ENCODE data around the gene KLRG1.

The KLRG1 gene

DNA sequence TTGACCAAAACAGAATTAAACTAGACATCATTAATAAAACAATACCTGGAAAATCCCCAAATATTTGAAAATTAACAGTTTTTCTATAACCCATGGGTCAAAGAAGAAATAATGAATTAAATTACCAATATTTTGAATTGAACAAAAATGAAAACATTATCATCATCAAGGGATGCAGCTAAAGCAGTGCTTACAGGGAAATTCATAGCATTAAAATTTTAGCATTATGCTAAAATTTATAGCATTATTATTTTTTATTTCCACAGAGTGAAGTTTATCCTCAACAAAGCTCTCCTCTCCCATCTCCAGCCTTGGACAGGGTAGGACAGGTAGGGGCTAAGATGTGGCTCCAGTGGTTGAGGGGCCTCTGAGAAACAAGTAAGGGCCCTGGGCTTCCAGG lies 20.6 kb upstream of the KLRG1 start:
- Histone ChIP-seq H2BK120ac (ENCODE audit: insufficient read depth, low read length, poor library complexity) (no peak overlapping the region), H3K4ac (ENCODE audit: low read depth, low read length) (no peak overlapping the region), H3K9ac (ENCODE audit: low read length) (no peak overlapping the region), H3K18ac (ENCODE audit: low read length) (no peak overlapping the region), H4K12ac (ENCODE audit: low read depth, low read length) (no peak overlapping the region), H3K14ac (ENCODE audit: low read length) (no peak overlapping the region), H3K27ac (ENCODE audit: low read depth, low read length) (no peak overlapping the region), H3K36me3 (ENCODE audit: control insufficient read depth in 1 of 2, insufficient read depth in 2 of 2, low read length in 2 of 2) (peaks cover 0 to 2% of the 10 kb centered on the region in 2 experiments), H3K4me3 (ENCODE audit: low read depth, low read length) (no peak overlapping the region), H2BK5ac (ENCODE audit: low read depth, low read length, poor library complexity) (no peak overlapping the region), H3K9me3 (ENCODE audit: insufficient read depth, low read depth, low read length) (peaks cover 5% of the 10 kb centered on the region), H3K23ac (ENCODE audit: low read length) (no peak overlapping the region), H2BK12ac (ENCODE audit: low read length) (no peak overlapping the region), H3K79me2 (ENCODE audit: control insufficient read depth, insufficient read depth, low read length, poor library complexity) (no peaks in the 10 kb centered on the region), H3K4me2 (ENCODE audit: low read length) (no peak overlapping the region), H3K4me1 (ENCODE audit: control insufficient read depth in 1 of 2, insufficient read depth in 2 of 2, low read length in 2 of 2) (no peaks in the 10 kb centered on the region), H4K91ac (ENCODE audit: low read depth, low read length) (no peak overlapping the region), H2AFZ (ENCODE audit: insufficient read depth, low read length, poor library complexity) (no peak overlapping the region), H4K8ac (ENCODE audit: low read depth, low read length) (no peak overlapping the region), H3K27me3 (ENCODE audit: insufficient read depth, low read length) (no peaks in the 10 kb centered on the region), H2AK5ac (ENCODE audit: low read length) (no peak overlapping the region), H3K79me1 (ENCODE audit: low read length) (no peaks in the 10 kb centered on the region)
- DNase-seq = no peak

DNA sequence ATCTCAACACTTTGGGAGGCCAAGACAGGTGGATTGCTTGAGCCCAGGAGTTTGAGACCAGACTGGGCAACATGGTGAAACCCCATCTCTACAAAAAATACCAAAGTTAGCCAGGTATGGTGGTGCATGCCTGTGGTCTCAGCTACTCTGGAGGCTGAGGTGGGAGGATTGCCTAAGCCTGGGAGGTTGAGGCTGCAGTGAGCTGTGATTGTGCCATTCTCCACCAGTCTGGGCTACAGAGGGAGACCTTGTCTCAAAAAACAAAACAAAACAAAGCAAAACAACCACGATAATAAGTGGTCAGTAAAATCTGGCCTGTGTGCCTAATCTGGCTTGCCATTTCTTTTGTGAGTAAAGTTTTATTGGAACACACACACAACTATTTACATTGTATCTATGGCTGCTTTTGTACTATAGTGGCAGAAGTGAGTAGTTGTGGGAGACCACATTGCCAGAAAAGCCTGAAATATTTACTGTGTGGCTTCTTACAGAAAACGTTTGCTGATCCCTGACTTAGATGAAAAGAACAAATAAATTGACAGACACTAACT lies 19.4 kb upstream of the KLRG1 start:
- Histone ChIP-seq H2BK120ac (ENCODE audit: insufficient read depth, low read length, poor library complexity) (no peak overlapping the region), H2BK12ac (ENCODE audit: low read length) (no peak overlapping the region), H2BK5ac (ENCODE audit: low read depth, low read length, poor library complexity) (no peak overlapping the region), H3K79me2 (ENCODE audit: control insufficient read depth, insufficient read depth, low read length, poor library complexity) (no peaks in the 10 kb centered on the region), H4K8ac (ENCODE audit: low read depth, low read length) (no peak overlapping the region), H3K36me3 (ENCODE audit: control insufficient read depth in 1 of 2, insufficient read depth in 2 of 2, low read length in 2 of 2) (peaks cover 0 to 2% of the 10 kb centered on the region in 2 experiments), H3K4me3 (ENCODE audit: low read depth, low read length) (no peak overlapping the region), H3K27ac (ENCODE audit: low read depth, low read length) (no peak overlapping the region), H3K9me3 (ENCODE audit: insufficient read depth, low read depth, low read length) (peaks cover 5% of the 10 kb centered on the region), H3K4me2 (ENCODE audit: low read length) (no peak overlapping the region), H4K91ac (ENCODE audit: low read depth, low read length) (no peak overlapping the region), H3K14ac (ENCODE audit: low read length) (no peak overlapping the region), H3K9ac (ENCODE audit: low read length) (no peak overlapping the region), H4K12ac (ENCODE audit: low read depth, low read length) (no peak overlapping the region), H2AFZ (ENCODE audit: insufficient read depth, low read length, poor library complexity) (no peak overlapping the region), H3K4me1 (ENCODE audit: control insufficient read depth in 1 of 2, insufficient read depth in 2 of 2, low read length in 2 of 2) (no peaks in the 10 kb centered on the region), H2AK5ac (ENCODE audit: low read length) (no peak overlapping the region), H3K23ac (ENCODE audit: low read length) (no peak overlapping the region), H3K4ac (ENCODE audit: low read depth, low read length) (no peak overlapping the region), H3K18ac (ENCODE audit: low read length) (no peak overlapping the region), H3K79me1 (ENCODE audit: low read length) (no peaks in the 10 kb centered on the region), H3K27me3 (ENCODE audit: insufficient read depth, low read length) (no peaks in the 10 kb centered on the region)
- WGBS (ENCODE audit: extremely low coverage, insufficient coverage, insufficient read length) = no CpG with 5 or more reads among the region's 2 CpGs
- no peak for DNase-seq

DNA sequence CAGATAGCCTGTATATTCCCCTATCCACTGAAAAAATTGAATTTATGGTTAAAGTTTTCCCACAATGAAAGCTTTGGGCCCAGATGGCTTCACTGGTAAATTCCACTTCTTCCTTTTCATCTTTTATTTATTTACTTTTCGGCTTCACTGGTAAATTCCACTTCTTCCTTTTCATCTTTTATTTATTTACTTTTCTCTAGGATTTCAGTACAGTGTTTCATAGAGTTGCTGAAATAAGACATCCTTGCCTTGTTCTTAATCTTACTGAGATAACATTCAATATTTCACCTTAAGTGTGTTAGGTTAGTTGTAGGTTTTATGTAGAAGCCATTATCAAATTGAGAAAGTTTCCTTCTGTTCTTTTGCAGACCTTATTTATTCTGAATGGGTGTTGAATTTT lies 18.9 kb upstream of the KLRG1 start:
- H2AFZ ChIP-seq (ENCODE audit: insufficient read depth, low read length, poor library complexity) = no peak overlapping the region
- no peak overlapping the region for H2BK12ac ChIP-seq (ENCODE audit: low read length)
- H4K12ac ChIP-seq (ENCODE audit: low read depth, low read length) = no peak overlapping the region
- no peak overlapping the region for H3K18ac ChIP-seq (ENCODE audit: low read length)
- no peak overlapping the region for H4K8ac ChIP-seq (ENCODE audit: low read depth, low read length)
- peaks cover 5% of the 10 kb centered on the region for H3K9me3 ChIP-seq (ENCODE audit: insufficient read depth, low read depth, low read length)
- no peak overlapping the region for H3K4me2 ChIP-seq (ENCODE audit: low read length)
- no peaks in the 10 kb centered on the region for H3K4me1 ChIP-seq (ENCODE audit: control insufficient read depth in 1 of 2, insufficient read depth in 2 of 2, low read length in 2 of 2)
- H3K9ac ChIP-seq (ENCODE audit: low read length) = no peak overlapping the region
- no peak overlapping the region for H2BK5ac ChIP-seq (ENCODE audit: low read depth, low read length, poor library complexity)
- H3K79me1 ChIP-seq (ENCODE audit: low read length) = no peaks in the 10 kb centered on the region
- no peak overlapping the region for H2AK5ac ChIP-seq (ENCODE audit: low read length)
- no peaks in the 10 kb centered on the region for H3K79me2 ChIP-seq (ENCODE audit: control insufficient read depth, insufficient read depth, low read length, poor library complexity)
- no peak overlapping the region for H3K23ac ChIP-seq (ENCODE audit: low read length)
- H4K91ac ChIP-seq (ENCODE audit: low read depth, low read length) = no peak overlapping the region
- no peak overlapping the region for H3K4me3 ChIP-seq (ENCODE audit: low read depth, low read length)
- no peaks in the 10 kb centered on the region for H3K27me3 ChIP-seq (ENCODE audit: insufficient read depth, low read length)
- no CpG with 5 or more reads among the region's 1 CpG for WGBS (ENCODE audit: extremely low coverage, insufficient coverage, insufficient read length)
- H3K4ac ChIP-seq (ENCODE audit: low read depth, low read length) = no peak overlapping the region
- DNase-seq = no peak
- H3K14ac ChIP-seq (ENCODE audit: low read length) = no peak overlapping the region
- H3K27ac ChIP-seq (ENCODE audit: low read depth, low read length) = no peak overlapping the region
- no peak overlapping the region for H2BK120ac ChIP-seq (ENCODE audit: insufficient read depth, low read length, poor library complexity)
- peaks cover 0 to 2% of the 10 kb centered on the region in 2 experiments for H3K36me3 ChIP-seq (ENCODE audit: control insufficient read depth in 1 of 2, insufficient read depth in 2 of 2, low read length in 2 of 2)

DNA sequence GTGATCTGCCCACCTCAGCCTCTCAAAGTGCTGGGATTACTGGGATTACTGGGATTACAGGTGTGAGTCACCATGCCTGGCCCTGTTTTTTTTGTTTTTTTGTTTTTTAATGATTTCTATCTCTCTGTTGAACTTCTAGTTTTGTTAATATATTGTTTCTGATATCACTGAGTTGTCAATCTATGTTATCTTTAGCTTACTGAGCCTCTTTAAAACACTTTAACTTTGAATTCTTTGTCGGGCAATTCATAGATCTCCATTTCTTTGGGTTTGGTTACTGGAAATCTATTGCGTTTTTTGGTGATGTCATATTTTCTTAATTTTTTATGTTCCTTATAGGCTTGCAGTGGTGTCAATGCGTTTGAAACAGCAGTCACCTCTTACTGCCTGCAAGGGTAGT lies 9.2 kb upstream of the KLRG1 start:
- Histone ChIP-seq H3K4me3 (ENCODE audit: low read depth, low read length) (peak overlapping the region; percentile 2), H4K91ac (ENCODE audit: low read depth, low read length) (no peak overlapping the region), H3K18ac (ENCODE audit: low read length) (no peak overlapping the region), H3K4me1 (ENCODE audit: control insufficient read depth in 1 of 2, insufficient read depth in 2 of 2, low read length in 2 of 2) (no peaks in the 10 kb centered on the region), H4K8ac (ENCODE audit: low read depth, low read length) (no peak overlapping the region), H4K12ac (ENCODE audit: low read depth, low read length) (no peak overlapping the region), H3K4ac (ENCODE audit: low read depth, low read length) (no peak overlapping the region), H2BK120ac (ENCODE audit: insufficient read depth, low read length, poor library complexity) (no peak overlapping the region), H3K79me1 (ENCODE audit: low read length) (no peaks in the 10 kb centered on the region), H3K27me3 (ENCODE audit: insufficient read depth, low read length) (no peaks in the 10 kb centered on the region), H2BK12ac (ENCODE audit: low read length) (no peak overlapping the region), H2BK5ac (ENCODE audit: low read depth, low read length, poor library complexity) (no peak overlapping the region), H3K14ac (ENCODE audit: low read length) (no peak overlapping the region), H3K36me3 (ENCODE audit: control insufficient read depth in 1 of 2, insufficient read depth in 2 of 2, low read length in 2 of 2) (no peaks in the 10 kb centered on the region), H3K79me2 (ENCODE audit: control insufficient read depth, insufficient read depth, low read length, poor library complexity) (no peaks in the 10 kb centered on the region), H2AFZ (ENCODE audit: insufficient read depth, low read length, poor library complexity) (no peak overlapping the region), H3K27ac (ENCODE audit: low read depth, low read length) (no peak overlapping the region), H3K4me2 (ENCODE audit: low read length) (no peak overlapping the region), H3K9ac (ENCODE audit: low read length) (no peak overlapping the region), H3K9me3 (ENCODE audit: insufficient read depth, low read depth, low read length) (peaks cover 3% of the 10 kb centered on the region), H2AK5ac (ENCODE audit: low read length) (no peak overlapping the region), H3K23ac (ENCODE audit: low read length) (no peak overlapping the region)
- no peak for DNase-seq
- no CpG with 5 or more reads among the region's 3 CpGs for WGBS (ENCODE audit: extremely low coverage, insufficient coverage, insufficient read length)

Measured in trophoblast cell (in vitro differentiated cells and primary cell).